HG03457 (cell line): Measurements from ENCODE around the gene SPOCD1.

Source experiments
- ATAC-seq: cut with Tn5 transposase; IDR thresholded peaks from one replicate; pipeline ENCODE4 v1.9.1; 2021; ENCODE audit warnings: moderate number of reproducible peaks; ENCODE audit not compliant: unreplicated experiment

Gene SPOCD1

GRCh38 chr1:31815752-31816500 is at the start of gene SPOCD1:
Gene SPOCD1 (minus strand): TSS chr1:31816022. CDS start chr1:31815333, 689 bp downstream.
- no peak for ATAC-seq

DNA sequence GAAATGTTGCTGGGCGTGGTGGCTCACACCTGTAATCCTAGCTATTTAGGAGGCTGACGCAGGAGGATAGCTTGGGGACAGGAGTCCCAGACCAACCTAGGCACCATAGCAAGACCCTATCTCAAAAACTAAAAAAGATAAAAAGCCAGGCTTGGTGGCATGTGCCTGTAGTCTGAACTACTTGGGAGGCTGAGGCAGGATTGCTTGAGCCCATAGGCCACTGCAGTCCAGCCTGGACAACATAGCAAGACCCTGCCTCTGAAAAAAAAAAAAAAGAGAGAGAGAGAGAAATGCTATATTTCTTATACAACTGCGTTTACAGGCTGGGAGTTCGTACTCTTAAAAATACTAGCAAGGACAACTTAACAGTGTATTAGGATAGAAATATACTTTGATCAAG is 46.2 kb upstream of the SPOCD1 start:
- ATAC-seq, result no peak

GRCh38 chr1:31861346-31861745 is 45.5 kb upstream of the SPOCD1 start:
- no peak for ATAC-seq

DNA sequence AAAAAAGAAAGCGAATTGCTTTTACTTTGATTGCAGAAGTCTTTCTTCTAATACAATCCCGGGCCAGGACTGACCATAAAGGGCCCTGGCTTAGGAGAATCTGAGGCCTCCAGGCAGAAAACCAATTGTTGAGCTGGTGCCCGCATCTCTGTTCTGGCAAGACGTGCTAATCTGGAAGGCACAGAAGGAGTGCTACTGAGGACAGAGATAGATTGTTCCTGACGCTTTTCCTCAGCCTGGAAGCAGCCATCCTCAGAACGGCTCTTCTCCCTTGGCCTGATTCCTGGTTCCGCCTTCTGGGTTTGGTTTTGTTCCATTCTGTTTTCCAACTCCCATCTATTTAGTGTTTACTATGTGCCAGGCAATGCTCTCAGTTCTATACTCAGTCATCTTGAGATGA is 44.8 kb upstream of the SPOCD1 start:
- ATAC-seq, result no peak

GRCh38 chr1:31859719-31860118 is 43.9 kb upstream of the SPOCD1 start:
- ATAC-seq, result no peak

GRCh38 chr1:31859044-31859443 is 43.2 kb upstream of the SPOCD1 start:
- ATAC-seq, result no peak

DNA sequence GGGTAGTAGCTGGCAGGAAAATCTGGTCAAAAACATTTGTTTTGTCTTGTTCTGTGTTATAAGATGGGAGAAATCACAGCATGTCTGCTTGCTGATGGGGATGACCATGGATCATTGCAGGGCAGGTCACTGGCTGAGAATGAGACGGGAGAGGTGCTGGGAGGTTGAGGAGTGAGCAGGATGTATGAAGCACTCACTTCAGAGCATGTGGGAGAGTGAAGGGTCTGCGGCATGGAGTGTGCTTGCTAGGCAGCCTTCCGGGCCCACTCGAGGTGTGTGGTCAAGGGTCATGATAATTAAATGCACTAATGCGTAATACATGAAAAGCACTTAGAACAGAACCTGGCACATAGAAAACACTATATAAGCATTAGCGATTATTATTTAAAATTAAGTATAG is 42.0 kb upstream of the SPOCD1 start:
- ATAC-seq, result no peak

DNA sequence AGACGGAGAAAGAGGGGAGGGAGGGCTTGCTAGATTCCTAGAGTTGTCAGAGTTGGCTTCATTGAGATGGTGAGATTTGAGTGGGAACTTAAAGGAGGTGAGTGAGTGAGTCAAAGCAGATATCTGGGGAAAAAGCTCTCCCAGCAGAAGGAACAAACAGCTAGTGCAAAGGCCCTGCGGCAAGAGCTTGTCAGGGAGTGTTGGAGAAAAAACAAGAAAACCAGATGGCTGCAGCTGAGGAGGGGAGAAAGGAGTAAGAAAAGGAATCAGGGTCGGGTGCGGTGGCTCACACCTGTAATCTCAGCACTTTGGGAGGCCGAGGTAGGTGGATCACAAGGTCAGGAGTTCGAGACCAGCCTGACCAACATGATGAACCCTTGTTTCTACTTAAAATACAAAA is 40.3 kb upstream of the SPOCD1 start:
- no peak for ATAC-seq

DNA sequence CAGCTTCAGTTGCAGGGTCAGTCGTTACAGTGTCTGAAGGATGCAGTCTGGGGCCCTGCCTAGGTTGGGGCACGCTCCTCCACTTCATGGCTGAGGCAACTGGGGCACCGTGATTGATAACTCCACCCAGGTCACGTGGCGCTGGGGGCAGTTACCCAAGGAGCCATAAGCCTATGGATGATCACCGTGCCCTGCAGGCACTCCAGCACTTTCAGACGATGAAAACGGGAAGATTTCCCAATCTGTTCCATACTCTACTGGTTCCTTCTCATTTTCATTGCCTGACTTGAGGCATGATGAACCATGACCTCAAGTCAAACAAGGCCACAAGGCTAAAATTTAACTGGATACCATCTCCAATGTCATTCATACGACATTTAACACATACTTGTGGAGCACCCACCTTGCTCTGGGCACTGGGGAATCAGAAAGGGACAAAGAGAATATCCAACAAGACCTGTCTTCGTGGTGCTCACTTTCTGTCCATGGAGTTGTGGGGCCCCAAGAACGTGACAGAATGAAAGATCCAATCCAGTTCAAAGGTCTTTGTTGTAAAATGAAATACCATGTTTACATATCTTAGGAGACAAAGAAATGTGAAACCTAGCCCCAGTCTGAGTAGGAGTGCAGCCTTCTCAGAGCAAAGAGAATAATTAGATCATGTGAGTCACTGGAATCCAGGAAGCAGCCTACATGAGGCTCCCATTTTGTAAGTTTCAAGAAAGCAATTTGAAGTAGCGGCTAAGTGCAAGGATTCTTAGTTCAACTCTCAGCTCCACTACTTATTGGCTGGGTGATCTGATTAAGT is 39.4 kb upstream of the SPOCD1 start:
- no peak for ATAC-seq

- no peak for ATAC-seq
These were observed 33.8 kb upstream of the SPOCD1 start for GRCh38 chr1:31849653-31850052.

- ATAC-seq, result no peak
These were observed 32.6 kb upstream of the SPOCD1 start for GRCh38 chr1:31848381-31848897.

DNA sequence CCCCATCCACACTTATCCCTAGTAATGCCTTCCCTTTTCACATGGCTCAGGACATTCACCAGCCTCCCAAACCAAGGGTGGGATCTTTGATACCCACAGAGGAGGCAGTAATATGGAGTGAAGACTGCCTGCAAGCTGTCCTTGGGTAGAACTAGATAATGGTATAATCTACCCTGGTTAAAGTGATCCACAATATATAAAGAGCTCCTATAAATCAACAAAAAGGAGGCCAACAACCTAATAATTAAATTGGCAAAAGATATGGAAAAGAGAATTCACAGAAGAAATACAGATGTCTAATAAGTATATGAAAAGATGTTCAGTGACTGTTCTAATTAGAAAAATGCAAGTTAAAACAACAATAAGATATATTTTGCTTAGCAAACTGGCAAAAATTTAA is 30.7 kb upstream of the SPOCD1 start:
- no peak for ATAC-seq

DNA sequence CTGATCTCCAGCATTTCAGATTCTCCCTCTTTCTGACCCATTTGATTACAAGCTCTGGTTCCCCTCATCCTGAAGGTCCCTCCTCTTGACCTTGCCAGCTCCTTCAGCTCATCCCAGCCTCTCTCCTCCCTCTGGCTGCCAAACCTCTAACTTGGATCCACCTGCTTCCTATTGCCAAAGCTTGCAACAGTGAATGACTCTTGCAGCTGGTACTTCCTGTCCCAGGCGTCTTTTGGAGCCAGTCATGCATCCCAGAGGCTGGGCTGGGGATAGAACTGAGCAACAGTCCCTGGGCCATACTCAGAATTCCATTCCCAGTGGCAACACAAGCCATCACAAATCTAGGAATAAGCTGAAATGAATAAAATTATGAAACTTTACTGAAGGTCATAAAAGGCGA is 27.7 kb upstream of the SPOCD1 start:
- ATAC-seq, result no peak

DNA sequence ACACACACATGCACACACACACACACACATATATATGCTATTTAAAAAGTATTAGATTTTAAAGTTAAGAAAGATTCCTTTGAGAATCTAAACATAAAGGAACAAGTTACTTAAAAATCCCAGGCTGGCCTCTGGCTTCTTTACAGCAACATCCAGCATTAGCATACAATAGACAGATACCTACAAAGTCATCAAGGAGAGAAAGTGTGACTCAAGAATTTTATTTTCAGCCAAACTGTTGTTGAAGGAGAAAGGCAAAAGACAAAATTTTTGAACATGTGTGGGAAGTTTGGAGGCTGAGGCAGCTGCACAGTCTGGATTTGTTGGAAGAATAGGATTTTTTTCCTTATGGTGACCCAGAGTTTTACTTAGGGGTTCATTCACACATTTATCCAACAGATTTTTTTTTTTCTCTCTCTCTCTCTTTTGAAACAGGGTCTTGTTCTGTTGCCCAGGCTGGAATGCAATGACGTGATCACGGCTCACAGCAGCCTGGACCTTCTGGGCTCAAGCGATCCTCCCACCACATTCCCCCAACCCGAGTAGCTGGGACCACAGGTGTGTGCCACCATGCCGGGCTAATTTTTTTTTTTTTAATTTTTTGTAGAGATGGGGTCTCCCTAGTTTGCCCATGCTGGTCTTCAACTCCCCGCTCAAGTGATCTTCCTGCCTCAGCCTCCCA is 24.0 kb upstream of the SPOCD1 start:
- ATAC-seq, result no peak

GRCh38 chr1:31837451-31838158 is 21.8 kb upstream of the SPOCD1 start:
- ATAC-seq, result no peak

DNA sequence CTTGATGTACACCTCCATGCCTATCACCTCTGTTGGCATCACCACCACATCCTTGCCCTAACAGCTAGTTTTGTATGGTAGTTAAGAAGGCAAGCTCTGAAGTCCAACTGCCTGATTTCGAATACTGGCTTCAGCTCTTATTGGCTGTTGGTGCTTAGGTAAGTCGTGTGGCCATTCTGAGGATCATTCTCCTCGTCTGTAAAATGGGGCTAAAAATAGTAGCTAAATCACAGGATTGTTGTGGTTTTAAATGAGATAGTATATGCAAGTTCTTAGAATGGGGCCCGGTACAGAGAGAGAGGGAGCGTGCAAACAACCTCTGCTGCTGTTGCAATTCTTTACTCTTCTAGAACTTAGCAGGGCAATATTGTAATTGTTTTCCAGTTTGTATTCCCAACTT is 20.8 kb upstream of the SPOCD1 start:
- ATAC-seq, result no peak

- no peak for ATAC-seq
These were observed 19.6 kb upstream of the SPOCD1 start for GRCh38 chr1:31835415-31835814.

DNA sequence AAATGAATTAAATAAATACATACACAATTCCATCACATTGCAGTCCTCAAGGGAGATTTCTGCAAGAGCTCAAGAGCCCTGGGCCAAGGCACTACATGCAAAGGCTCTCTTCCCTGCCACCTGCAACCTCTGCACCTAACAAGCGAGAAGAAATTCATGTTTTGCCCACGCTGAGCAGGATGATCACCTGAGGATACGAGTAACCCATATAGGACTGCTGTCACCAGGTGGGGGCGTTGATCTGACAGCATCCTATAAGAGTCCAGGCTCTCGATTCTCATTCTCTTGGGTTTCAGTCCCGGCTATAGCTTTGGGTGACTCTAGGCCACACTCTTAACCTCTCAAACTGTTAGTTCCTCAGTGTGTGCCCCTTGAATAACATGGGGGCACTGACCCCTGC is 18.7 kb upstream of the SPOCD1 start:
- ATAC-seq, result no peak

DNA sequence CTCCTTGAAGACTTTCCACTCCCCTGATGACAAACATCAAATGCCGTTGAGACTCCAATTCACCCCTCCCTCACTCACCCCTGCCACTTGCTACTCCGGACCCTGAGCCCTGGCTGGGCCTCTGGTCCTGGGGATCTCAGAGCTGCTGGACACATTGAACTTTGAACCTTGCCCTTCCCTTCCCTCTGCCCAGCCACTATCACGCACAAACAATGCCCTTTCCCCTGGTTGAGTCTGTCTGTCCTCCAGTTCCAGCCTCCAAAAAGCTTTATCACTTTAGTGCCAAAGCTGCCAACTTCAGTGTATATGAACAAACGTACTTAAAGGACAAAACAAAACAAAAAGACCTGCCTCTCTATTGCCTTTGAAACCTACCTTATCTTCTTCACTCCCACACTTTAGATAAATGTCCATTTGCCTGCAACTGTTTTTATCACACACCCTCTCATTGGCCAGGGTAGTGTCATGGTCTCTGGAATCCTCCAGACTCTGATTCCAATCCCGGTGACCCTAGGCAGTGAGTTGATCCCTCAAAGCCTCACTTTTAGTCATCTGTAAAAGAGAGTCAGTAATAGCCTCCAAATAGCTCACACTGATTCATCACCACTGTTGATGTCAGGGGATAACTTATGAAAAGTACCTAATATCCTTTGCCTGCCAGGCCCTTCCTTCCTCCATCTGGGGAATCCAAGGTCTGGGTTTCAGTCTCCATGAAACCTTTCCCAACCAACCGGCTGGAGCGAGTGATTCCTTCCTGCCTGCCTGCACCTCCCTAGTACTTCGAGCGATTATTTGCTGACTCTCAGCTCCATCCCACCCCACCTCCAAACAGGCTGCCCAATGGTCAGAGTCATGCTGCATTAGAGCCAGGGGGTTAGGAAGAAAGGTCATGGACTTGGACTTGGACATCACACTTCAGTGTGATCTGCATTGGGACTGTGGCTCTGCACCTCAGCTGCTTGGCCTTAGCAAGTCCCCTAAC is 15.9 kb upstream of the SPOCD1 start:
- ATAC-seq, result no peak

DNA sequence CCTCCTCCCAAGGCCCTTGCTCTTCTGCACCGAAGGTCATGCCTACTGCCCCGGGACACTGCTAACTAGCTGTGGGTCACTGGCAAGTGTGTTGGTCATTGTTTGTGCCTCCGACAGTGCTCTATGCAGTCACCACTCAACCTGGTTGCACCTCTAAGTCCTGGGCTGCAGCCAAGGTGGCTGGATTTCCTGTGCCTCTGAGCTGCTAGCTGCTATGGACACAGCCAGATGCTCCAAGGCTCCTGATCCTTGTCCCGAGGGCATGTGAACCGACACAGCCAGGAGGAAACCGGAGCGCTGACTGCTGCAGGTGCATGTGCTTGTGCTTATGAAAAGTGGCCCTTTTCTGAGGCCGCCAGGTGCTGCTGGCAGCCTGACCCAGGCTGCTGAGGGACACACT is 14.7 kb upstream of the SPOCD1 start:
- ATAC-seq, result no peak
